ENCODE data around the gene ATP11A.

DNA sequence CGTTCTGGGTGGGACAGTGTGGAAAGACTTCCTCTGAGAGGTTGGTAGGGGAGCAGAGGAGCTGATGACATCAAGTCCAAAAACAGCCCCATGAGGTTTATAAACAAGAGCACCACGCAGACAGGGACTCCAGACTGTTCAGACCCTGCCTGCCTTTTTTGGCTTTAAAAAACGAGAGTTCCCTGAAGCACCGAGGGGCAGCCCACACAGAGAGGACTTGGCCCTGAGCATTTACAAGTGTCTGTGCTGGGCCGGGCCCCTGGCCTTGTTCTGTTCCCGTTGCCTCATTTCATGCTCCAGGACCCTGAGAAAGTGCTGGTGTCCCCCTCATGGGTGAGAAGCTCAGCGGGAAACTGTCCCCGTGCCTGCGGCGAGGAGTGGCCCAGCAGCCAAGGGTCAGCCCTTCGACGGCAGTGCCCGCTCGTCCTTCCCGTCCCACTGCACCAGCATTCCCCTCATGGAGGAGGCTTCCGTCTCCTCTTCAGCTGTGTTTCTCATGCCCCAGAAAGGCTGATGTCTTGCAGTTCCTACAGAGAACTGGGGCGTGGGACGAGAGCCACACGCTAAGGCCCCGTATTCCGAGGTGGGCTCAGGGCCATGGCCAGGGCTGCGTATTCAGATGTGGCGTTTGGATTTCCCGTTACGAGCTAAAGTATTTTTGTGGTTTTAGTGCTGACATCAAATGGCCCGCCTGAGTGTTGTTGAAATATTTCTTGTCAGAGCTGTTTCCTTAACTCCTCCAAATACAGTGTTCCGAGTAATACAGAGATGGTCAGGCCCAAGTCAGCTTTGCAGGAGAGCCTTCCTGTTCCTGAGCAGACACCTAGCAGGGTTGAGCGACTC is 93.5 kb downstream of the ATP11A start:
- TF ChIP-seq REST (IDR thresholded peaks at IDR 0.05; ENCODE audit: low read depth) (no peak), POLR2AphosphoS5 (IDR thresholded peaks at IDR 0.05; ENCODE audit: low read depth, low read length) (no peak), POLR2A (IDR thresholded peaks at IDR 0.05; ENCODE audit: borderline replicate concordance, extremely low read depth, insufficient read depth, insufficient read length) (no peak), EGR1 (IDR thresholded peaks at IDR 0.05; ENCODE audit: low read depth) (no peak), JUND (IDR thresholded peaks at IDR 0.05) (no peak), ZBTB33 (IDR thresholded peaks at IDR 0.05; ENCODE audit: extremely low read depth, insufficient replicate concordance, low read length) (no peak), SRF (IDR thresholded peaks at IDR 0.05; ENCODE audit: low read depth) (no peak), EZH2 (IDR thresholded peaks at IDR 0.05) (no peak), EZH2phosphoT487 (IDR thresholded peaks at IDR 0.05; ENCODE audit: borderline replicate concordance) (no peak), ELF1 (IDR thresholded peaks at IDR 0.05; ENCODE audit: borderline replicate concordance, low read depth) (no peak)
- TF ChIP-seq, protein P1, sequence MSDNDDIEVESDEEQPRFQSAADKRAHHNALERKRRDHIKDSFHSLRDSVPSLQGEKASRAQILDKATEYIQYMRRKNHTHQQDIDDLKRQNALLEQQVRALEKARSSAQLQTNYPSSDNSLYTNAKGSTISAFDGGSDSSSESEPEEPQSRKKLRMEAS (IDR thresholded peaks at IDR 0.05): no peak
- TF ChIP-seq, protein P2, sequence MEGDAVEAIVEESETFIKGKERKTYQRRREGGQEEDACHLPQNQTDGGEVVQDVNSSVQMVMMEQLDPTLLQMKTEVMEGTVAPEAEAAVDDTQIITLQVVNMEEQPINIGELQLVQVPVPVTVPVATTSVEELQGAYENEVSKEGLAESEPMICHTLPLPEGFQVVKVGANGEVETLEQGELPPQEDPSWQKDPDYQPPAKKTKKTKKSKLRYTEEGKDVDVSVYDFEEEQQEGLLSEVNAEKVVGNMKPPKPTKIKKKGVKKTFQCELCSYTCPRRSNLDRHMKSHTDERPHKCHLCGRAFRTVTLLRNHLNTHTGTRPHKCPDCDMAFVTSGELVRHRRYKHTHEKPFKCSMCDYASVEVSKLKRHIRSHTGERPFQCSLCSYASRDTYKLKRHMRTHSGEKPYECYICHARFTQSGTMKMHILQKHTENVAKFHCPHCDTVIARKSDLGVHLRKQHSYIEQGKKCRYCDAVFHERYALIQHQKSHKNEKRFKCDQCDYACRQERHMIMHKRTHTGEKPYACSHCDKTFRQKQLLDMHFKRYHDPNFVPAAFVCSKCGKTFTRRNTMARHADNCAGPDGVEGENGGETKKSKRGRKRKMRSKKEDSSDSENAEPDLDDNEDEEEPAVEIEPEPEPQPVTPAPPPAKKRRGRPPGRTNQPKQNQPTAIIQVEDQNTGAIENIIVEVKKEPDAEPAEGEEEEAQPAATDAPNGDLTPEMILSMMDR (IDR thresholded peaks at IDR 0.05 in 2 of 3, conservative IDR thresholded peaks at IDR 0.05 in 1 of 3; ENCODE audit: borderline replicate concordance in 1 of 3, insufficient read depth in 1 of 3, low read depth in 2 of 3, low read length in 2 of 3): no peak

Measured in HCT116 (cell line).